NCI-H2227 (cell line): ENCODE results near the gene PRRG3.

Source experiments
- DNase-seq: peaks from one replicate; lab custom pipeline; 2025; ENCODE audit not compliant: unreplicated experiment; lab: John Stamatoyannopoulos, UW

PRRG3 gene

DNA sequence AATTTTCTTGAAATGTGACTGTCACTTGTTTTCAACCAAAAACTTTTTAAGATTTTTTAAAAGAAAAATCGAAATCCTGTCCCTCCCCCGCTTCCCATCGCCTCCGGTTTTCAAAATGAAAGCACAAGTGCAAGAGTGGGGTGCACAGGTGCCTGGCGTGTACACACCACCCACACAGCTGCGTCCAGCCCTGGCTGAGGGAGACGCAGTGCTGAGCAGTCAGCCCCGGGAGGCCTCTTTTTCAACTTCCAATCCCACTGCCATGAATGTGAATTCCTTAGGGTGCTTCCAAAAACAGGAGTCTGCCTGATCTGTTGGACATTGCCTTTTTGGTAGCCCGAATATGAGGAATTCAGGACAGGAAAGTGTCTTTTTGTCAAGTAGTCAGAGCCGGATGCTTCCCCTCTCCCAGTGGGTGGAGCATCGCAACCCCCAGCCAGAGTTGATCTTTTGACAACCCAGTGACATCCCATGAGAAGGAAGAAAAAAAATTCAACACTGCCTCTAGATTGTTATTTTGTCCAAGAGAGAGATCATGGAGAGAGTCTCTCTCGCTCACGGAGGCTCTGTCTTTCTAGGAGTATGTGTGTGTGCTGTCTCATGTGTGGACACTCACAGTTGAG, 8.9 kb downstream of the PRRG3 start:
- no peak for DNase-seq

GRCh38 chrX:151708821-151709220, 13.6 kb downstream of the PRRG3 start:
- no peak for DNase-seq

DNA sequence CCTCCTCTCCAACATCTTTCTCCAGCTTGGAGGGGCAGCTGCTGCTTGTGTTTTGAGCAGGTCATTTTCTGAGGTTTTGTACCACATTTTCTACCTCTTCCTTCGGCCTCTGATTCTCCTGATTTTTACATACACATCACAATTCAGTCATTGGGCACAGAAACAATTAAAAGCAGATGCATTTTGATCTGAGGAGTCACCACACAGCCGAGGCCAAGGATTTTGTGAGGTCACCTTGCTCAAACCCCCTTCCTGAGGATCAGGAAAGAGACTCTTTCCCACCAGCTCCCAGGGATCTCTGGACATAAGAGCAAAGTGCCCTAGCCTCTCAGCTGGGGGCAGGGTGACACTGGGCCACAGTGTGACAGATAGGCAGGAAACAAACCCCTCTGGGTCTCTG, 15.2 kb downstream of the PRRG3 start:
- no peak for DNase-seq

- no peak for DNase-seq
These were observed 15.9 kb downstream of the PRRG3 start for GRCh38 chrX:151711154-151711553.

DNA sequence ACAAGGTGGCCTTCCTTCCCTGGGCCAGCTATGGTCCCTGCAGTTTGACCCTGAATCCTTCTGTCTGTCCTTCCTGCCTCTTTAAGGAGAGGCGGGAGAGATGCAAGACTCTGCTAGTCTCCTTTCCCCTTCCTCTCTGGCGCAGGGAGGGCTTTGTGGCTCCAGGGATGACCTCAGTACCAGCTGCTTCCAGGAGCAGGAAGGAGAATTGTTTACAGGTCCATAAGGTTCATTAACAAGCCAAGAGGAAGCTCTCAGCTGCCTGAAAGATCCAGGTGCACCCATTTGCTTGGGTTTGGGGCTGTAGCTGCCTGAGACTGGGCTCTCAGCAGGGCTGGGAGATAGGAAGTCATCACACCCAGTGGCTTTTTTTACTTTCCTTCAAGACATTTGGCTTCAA, 16.5 kb downstream of the PRRG3 start:
- DNase-seq = no peak

DNA sequence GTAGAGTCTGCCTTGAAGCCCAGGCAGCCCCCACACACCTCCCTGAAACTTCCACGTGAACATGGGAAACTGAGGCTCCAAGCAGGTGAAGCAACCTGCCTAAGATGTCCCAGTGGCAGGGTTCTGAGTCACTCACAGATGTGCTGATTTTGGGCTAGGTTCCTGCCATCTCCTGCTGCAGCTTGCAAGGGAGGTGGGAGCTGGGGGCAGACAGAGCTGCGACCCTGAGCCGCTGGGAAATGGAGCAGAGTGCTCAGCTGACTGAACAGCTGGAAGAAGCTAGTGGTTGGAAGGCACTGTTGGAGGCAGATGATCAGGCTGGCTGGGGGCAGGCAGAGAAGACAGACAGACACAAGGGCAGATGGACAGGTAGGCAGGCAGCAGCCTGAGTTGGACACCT, 17.0 kb downstream of the PRRG3 start:
- DNase-seq = no peak

DNA sequence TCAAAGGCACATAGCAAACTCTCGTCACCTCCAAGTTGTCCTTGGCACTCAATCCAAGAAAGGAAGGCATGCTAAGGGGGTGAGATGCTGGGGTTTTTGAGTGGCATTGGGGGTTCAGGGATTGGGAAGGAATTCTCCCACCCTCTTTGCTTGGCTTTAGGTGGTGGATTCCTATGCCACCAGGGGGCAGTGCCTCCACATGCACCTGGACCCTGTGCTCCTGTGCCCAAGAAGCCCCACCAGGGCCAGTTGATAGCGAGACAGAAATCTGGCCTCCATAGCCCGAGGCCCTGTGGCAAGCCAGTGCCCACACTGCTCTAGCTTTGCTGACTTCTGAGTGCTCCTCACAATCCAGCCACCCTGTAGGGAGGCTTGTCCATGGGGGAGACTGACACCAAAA, 18.6 kb downstream of the PRRG3 start:
- DNase-seq = peak; percentile 12

DNA sequence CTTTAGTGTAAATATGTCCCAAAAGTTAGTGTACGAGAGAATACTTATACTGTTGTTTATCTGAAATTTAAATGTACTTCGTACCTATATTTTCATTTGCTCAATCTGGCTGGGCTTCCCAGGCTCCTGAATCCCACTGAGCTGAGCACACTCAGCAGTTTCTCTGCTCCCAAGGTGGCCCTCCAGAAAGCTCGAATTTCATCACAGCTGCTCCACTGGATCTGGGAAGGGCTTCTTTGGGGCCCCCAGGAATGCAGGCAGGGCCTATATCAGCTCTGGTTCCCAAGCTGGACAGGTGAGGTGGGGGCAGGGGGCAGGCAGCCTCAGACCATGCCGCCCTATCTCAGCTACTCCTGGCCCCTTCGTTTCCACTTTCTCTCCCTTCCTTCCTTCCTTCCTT, 19.1 kb downstream of the PRRG3 start:
- DNase-seq = no peak

GRCh38 chrX:151715752-151716151, 20.5 kb downstream of the PRRG3 start, which contains the start of gene FATE1:
FATE1 (plus strand) TSS chrX:151716035; CDS start chrX:151716120, 85 bp downstream.
- no peak for DNase-seq

- DNase-seq = no peak
These were observed 27.1 kb downstream of the PRRG3 start for GRCh38 chrX:151722241-151722846.

- no peak for DNase-seq
These were observed 28.0 kb downstream of the PRRG3 start for GRCh38 chrX:151723156-151723760.

- no peak for DNase-seq
These were observed 29.5 kb downstream of the PRRG3 start for GRCh38 chrX:151724563-151725337.

DNA sequence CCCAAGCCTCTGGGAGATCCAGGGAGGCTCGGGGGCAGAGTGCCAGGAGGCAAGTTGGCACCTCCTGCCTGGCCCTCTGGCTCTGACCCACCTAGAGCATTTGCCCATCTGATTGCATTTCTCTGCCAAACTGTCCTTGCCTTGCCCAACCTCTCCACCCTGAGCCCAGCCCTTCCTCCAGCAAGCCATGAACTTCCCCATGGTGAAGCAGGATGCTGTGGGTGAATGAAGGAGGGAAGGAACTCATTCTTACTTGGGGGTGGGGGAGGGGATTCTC, 30.0 kb downstream of the PRRG3 start:
- DNase-seq = no peak

DNA sequence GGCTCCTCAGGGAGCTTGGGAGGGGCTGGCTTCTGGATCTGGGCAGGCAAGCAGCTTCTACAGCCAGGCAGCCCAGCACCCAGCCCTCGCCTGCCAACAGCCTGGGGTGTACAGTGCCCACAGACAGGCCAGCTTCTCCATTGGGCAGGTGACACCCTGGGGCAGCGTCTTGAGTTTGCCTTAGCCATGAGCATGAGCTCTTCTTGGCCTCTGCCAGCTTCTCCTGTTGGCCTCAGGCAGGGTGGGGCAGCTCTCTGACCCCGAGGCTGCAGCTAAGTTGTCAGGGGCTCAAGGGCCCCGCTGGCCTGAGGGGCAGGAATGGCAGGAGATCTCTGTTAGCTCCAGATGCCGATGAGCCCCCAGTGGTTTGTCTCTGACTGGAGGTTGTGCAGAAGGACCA, 31.5 kb downstream of the PRRG3 start:
- DNase-seq = no peak

DNA sequence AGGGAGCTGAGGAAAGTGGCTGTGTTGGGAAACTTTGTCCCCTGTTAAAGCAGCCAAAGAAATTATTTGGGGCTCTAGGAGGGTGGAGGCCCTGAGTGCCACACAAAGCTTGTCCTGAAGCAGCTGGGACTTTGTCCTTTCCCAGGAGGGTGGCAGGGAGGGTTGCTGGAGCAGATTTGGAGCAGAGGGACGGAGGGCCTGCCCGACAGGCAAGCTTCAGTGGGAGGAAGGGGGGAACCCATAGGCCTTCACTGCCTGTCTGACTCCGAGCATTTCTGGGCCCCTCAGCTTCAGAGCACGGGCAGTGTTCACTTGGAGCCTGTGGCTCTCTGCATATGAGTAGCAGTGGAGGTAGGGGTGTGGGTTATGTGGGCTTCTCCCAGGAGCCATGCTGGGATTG, 32.1 kb downstream of the PRRG3 start:
- no peak for DNase-seq

DNA sequence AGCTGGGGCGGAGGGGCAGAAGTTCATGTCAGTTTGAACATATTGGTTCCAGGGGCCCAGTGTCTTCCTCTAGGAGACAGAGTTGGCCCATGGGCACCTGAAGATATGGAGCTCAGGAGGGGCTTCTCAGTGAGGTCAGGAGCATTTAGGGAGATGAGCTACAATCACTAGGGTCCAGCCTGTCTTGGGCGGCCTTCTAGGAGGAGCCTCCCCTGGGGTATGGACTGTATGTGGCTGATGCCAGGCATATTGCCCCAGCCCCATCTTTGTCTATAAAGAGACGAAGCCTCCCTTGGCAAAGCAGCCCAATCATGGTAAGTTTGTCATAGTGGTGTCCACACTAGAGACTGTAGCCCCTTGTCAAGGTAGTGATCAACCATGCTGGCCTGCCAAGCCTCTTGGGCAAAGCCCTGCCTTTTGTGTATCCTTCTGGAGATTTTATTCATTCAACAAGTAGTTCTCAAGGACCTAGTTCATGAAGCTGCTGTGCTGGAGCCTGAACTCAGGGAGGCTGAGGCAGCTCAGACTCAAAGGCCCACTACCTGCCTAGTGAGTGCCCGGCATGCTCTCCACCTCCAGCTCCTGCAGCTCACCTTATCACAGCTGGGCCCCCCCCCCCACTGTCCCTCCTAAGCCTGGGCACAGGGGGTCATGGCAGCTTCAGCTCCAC, 33.9 kb downstream of the PRRG3 start:
- DNase-seq = no peak

DNA sequence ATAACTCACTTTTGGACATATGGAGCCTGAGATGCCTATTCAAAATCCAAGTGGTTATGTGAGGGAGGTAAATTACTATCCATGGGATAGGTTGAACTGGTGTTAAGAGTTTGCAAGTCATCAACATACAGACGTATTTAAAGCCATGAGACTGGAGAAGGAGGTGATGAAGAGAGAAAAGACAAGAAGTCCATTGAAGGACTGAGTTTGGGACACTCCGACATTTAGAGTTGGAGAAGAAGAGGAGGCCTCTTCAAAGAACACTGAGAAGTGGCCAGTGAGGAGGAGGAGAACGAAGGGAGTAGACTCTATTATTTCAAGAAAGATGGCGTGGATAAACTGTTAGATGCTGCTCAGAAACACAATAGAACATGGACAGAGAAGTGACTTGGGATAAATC, 39.2 kb downstream of the PRRG3 start, which contains the start of gene CNGA2:
CNGA2 (plus strand) TSS at position 301 of the 400 bp plus-strand sequence. CDS start 3,738 bp downstream, outside the sequence.
- no peak for DNase-seq

DNA sequence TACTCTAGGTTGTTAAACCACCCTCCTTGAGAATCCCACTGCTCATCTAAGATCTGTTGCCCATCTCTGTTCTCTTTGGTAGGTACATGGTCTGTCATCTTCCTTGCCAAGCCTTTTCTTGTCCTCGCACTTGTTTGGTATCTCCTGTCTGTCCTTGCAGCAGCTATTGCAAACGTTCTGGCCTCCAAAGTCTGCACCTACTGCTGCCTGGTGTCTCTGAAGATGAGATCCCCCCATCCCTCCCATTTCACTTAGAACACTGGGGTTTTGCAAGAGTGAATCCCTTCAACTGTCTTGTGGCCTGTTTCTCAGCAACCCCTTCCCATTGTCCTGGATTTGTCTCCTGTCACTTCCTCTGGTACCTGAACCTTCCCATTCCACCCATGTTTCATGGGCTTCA, 40.0 kb downstream of the PRRG3 start:
- no peak for DNase-seq

DNA sequence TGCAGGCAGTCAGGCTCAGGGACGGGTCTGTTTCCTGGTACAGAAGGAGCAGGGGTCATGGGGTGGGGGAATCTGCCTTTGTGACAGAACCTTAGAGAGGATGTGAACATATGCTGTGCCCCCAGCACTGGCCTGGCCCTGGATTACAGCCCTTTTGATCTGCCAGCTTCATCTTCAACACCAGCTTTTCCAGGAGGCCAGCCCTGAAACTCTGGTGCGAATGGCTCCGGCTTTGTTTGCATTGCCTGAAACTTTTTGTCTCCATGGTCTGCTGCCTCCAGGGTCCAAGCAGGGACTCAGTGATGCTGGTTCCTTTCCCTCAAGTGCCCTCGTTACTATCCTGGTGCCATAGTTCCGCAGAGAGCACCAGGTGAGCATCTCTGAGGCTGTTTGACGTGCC, 41.4 kb downstream of the PRRG3 start:
- no peak for DNase-seq

DNA sequence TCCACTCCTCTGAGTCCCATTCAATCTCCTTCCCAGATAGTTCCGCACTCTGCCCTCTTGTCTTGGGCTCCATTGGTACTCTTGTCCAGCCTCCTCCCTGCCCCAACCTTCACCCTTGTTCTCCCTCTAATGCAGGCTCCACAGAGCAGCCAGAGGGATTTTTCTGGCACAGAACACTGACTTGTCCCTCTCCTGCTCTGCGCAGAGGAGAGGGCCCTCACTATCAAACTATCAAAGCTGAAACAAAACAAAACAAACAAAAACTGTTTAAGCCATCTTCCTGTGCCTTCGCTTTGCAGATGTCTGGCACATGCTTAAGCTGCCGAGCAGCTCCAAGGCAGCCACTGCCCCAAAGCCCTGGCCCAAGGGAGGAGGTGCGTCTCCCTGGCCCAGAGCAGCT, 42.2 kb downstream of the PRRG3 start:
- no peak for DNase-seq

- DNase-seq = no peak
These were observed 43.5 kb downstream of the PRRG3 start for GRCh38 chrX:151738751-151739150.
